AG09319 (cell line): ENCODE results near the gene SPARC.

ENCODE experiments used
- DNase-seq: peaks from one replicate; pipeline ENCODE4 v3.0.0-alpha.2; 2010; ENCODE audit warnings: low read depth; ENCODE audit errors: extremely low read depth
- TF ChIP-seq, protein P1 (sequence below): IDR thresholded peaks from 2 replicates; pipeline ENCODE4 v1.5.1; 2011; ENCODE audit warnings: low read depth, mild to moderate bottlenecking, inconsistent platforms, low read length, moderate library complexity

Gene SPARC

DNA sequence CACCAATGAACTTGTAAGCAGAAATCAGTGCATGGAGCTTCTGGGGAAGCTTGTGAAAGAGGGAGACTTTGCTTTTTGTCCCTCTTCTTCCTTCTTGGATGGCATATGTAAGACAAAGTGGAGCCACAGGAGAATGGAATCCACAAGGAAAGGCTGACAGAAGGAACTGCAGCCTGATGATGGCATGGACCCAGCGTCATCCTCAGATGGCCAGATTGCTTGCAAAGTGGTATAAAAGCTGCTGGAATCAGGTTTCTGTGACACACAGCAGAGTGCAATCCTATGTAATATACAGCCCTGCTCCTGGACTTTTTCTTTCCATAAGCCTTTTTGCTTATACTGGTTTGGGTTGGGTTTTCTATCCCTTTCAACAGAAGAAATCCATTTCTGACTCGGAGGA is 31.4 kb upstream of the SPARC start:
- no peak for DNase-seq
- TF ChIP-seq, protein P1, sequence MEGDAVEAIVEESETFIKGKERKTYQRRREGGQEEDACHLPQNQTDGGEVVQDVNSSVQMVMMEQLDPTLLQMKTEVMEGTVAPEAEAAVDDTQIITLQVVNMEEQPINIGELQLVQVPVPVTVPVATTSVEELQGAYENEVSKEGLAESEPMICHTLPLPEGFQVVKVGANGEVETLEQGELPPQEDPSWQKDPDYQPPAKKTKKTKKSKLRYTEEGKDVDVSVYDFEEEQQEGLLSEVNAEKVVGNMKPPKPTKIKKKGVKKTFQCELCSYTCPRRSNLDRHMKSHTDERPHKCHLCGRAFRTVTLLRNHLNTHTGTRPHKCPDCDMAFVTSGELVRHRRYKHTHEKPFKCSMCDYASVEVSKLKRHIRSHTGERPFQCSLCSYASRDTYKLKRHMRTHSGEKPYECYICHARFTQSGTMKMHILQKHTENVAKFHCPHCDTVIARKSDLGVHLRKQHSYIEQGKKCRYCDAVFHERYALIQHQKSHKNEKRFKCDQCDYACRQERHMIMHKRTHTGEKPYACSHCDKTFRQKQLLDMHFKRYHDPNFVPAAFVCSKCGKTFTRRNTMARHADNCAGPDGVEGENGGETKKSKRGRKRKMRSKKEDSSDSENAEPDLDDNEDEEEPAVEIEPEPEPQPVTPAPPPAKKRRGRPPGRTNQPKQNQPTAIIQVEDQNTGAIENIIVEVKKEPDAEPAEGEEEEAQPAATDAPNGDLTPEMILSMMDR: no peak

DNA sequence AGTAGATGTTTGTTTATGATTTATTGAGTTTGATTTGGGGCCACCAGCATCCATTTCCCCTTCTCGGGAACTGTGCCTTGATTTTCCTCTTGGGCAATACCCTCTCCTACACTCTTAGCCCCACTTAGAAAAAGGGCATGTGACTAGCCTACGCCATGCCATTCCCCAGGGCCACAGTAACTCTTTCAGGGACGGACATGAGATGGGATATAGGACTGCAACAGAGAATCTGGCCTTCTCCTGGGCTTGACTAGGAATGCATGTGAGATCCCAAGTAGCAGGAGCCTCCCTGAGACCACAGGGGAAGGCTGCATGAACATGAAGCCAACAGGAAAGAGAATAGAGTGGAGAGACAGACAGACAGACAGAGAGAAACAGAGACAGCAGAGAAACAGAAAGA is 30.7 kb upstream of the SPARC start:
- DNase-seq: no peak
- TF ChIP-seq, protein P1: no peak

DNA sequence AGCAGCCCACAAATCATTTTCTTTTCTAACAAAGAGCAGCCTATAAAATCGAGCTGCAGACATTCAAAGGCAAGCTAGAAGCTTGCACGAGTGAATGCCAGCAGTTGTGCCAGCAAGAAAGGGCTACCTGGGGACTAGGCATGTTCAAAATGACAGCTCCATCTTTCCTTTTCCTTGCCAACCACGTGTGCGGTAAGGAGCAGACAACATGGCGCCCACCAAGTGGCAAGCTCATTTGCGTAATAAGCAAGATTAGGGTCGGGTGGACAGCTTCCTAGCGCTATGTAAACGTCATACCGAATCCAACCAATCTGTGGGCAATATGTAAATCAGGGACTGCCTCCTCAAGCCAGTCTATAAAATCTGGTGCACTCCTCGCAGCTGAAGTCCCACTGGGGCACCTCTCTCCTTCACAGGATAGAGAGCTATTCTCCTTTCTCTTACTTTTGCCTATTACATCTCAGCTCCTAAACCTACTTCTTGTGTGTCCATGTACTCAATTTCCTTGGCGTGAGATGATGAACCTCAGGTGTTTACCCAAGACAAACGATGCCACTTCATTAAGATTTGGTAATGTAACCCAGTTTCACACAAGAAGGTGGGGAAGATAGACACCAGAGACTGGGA is 22.5 kb upstream of the SPARC start:
- TF ChIP-seq, protein P1: no peak

DNA sequence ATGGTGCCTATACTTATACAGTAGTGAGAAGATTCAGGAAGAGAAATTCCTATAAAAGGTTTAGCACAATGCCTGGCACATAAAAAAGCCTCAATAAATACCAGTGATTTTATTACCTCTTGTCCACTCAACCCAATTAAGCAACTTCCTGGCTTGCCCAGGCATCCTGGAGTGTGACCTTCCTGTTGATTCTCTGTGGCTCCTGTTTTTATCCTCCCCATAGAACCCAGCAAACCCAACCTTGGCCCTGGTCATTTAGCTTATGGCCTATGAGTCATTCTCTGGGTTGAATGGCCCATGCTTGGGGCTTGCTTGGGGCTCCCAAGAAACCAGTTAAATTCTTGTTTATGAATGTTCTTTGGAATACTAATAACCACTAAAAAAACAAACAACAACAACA is 21.4 kb upstream of the SPARC start:
- DNase-seq: no peak
- TF ChIP-seq, protein P1: no peak

More for the DNA sequence above, 22.5 kb upstream of the SPARC start:
- DNase-seq: no peak

DNA sequence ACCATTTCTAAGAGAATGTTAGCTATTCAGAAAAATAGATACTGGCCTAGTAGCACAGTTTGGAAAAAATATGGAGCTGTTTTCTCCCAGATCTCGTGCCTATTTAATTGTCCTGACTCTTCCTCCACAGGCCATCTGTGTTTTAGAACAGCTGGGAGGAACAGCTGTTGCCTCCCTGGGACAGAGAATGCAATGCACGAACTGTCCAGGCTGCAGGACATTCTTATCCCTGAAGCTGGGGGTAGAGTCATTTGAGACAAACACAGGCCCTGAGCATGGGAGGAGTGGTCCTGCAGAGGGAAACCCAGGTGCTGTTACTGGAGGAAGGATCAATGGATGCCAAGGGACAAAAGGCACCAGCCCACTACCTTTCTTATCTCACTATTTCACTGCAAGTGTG is 20.9 kb upstream of the SPARC start:
- TF ChIP-seq, protein P1: no peak
- no peak for DNase-seq

DNA sequence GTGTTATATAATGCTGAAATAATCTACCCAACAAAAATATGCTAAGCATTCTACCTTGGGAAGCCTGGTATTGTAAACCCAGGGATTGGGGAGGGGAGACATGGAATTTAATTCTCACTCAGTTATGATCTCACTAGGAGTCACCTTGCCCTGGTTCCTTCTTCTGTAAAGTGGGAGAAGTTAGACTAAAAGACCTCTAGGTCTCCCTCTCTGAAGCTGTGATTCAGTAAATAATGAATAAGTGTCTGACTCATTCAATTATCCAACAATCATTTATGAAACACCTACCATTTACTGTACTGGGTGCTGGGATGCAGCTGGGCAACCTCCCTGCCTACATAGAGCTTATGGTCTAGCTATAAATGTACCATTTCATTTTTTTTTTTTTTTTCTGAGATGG is 20.2 kb upstream of the SPARC start:
- TF ChIP-seq, protein P1: no peak
- DNase-seq: no peak

DNA sequence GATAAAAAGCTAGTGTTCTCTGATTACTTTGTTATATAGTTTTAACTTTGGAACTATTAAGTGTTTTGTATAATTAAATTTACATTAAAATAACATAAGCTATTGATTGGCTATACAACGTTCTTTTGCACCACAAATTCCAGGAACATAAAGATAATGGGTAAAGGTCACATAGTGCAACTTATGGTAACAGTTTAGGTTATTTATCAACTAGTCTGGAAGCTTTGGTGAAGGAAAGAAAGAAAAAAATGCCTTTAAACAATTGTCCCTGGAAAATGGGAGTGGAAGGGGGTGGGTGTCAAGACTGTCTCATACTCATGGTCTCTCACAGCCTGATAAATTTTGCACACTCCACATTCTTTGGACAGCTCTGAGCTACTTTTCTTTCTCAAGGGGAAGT is 17.1 kb upstream of the SPARC start:
- no peak for DNase-seq
- TF ChIP-seq, protein P1: no peak
